Gastroesophageal sphincter (tissue), 3 donors: Measurements from ENCODE around the gene GALNT9.

Experiments used
- CTCF ChIP-seq, 4 experiments: fragments of 200-600 bp in 2 of 4; fragments of 450-650 bp in 2 of 4; sonication (generic) in 1 of 4; IDR thresholded peaks; one replicate each; pipeline ENCODE4 v1.5.1; 2017 to 2019; ENCODE audit warnings: antibody characterized with exemption in 4 of 4, mild to moderate bottlenecking in 2 of 4, moderate library complexity in 2 of 4
- POLR2A ChIP-seq, 2 donors: fragments of 450-650 bp; IDR thresholded peaks; one replicate each; pipeline ENCODE4 v1.6.1; 2017; ENCODE audit warnings: antibody characterized with exemption in 2 of 2, mild to moderate bottlenecking in 2 of 2, moderate library complexity in 1 of 2

GRCh38 chr12:132164426-132164825 is 165.0 kb downstream of the GALNT9 start:
- no peak for TF ChIP-seq CTCF (IDR thresholded peaks at IDR 0.05)
- TF ChIP-seq POLR2A (IDR thresholded peaks at IDR 0.05), result no peak
